Chondrocyte (in vitro differentiated cells): ENCODE results near the gene NRARP. TPM values are rescaled to one million over a fixed set of nuclear protein-coding genes. Genes with fewer than 3 reads are reported as not detected.

Experiments
- DNase-seq: peaks from one replicate; pipeline ENCODE4 v3.0.0; 2021; ENCODE audit warnings: mixed read lengths, low spot score
- H3K27ac Mint-ChIP-seq: one replicate; pipeline ENCODE4 v1.8.0; 2021; ENCODE audit warnings: mild to moderate bottlenecking, moderate library complexity, mixed read lengths; ENCODE audit not compliant: unreplicated experiment
- H3K27me3 Mint-ChIP-seq: 2 replicates; pipeline ENCODE4 v1.8.0; 2021; ENCODE audit warnings: low read depth, mixed read lengths
- H3K36me3 Mint-ChIP-seq: 2 replicates; pipeline ENCODE4 v1.8.0; 2021; ENCODE audit warnings: low read depth, mixed read lengths
- H3K4me1 Mint-ChIP-seq: 2 replicates; pipeline ENCODE4 v1.8.0; 2021; ENCODE audit warnings: low read depth, mild to moderate bottlenecking, mixed read lengths
- H3K4me3 Mint-ChIP-seq: one replicate; pipeline ENCODE4 v1.8.0; 2021; ENCODE audit warnings: mild to moderate bottlenecking, moderate library complexity, mixed read lengths; ENCODE audit not compliant: unreplicated experiment
- H3K9me3 Mint-ChIP-seq: 2 replicates; pipeline ENCODE4 v1.8.0; 2021; ENCODE audit warnings: low read depth, mixed read lengths
- total RNA-seq: library from RNA; stranded (reverse); gene quantifications from 3 replicates; pipeline ENCODE4 v1.2.1, GENCODE V29; 2021
- TF ChIP-seq, protein P1 (sequence below): fragments of 200-600 bp; sonication (generic); IDR thresholded peaks from 2 replicates; pipeline ENCODE4 v1.5.0; 2021; ENCODE audit warnings: antibody characterized with exemption, mild to moderate bottlenecking, moderate library complexity

NRARP gene
- total RNA-seq, 1 donor from 2014 or later: 6.7 TPM

DNA sequence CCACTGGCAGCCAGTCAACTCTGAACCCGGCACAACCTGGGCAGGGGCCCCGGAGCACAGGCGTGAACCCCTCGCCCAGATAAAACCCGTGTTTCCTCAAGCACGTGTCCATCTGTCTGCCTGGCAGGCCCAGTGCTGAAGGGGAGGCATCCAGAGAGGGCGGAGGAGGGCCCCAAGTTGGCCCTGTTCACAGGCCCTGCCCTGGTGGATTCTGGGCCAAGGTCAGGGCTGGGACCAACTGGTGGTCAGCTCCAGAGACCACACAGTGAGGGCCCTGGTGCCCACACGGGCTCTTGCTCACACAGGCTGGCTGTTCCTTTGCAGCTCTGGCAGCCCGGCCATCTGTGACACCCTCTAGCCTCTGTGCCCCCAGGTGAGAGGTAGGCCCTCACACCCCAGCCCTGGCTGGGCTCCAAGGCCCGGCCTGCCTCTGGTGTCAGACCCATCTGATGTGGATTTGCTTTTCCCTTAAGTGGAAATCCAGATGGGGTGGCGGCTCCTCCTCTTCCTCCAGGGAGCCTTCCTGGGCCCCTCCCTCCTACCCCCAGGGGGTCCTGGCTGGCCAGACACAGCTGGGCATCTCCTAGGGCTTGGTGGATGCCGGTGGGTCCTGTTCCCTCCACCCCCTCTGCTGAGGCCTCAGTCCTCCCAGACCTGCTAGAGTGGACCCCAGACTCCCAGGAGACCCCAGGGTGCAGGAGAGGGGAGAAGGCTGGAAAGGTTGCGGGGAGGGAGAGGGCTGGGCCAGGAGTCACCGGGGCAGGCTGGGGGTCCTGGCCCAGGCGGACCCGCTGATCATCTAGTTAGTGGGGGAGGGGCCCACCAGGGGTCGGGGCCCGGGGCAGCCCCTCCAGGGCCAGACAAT lies 51.5 kb downstream of the NRARP start:
- peaks cover 5% of the 10 kb centered on the region for H3K4me1 Mint-ChIP-seq
- TF ChIP-seq, protein P1, sequence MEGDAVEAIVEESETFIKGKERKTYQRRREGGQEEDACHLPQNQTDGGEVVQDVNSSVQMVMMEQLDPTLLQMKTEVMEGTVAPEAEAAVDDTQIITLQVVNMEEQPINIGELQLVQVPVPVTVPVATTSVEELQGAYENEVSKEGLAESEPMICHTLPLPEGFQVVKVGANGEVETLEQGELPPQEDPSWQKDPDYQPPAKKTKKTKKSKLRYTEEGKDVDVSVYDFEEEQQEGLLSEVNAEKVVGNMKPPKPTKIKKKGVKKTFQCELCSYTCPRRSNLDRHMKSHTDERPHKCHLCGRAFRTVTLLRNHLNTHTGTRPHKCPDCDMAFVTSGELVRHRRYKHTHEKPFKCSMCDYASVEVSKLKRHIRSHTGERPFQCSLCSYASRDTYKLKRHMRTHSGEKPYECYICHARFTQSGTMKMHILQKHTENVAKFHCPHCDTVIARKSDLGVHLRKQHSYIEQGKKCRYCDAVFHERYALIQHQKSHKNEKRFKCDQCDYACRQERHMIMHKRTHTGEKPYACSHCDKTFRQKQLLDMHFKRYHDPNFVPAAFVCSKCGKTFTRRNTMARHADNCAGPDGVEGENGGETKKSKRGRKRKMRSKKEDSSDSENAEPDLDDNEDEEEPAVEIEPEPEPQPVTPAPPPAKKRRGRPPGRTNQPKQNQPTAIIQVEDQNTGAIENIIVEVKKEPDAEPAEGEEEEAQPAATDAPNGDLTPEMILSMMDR: no peak
- no peak overlapping the region for H3K4me3 Mint-ChIP-seq
- DNase-seq: no peak
- H3K36me3 Mint-ChIP-seq: no peaks in the 10 kb centered on the region
- H3K27me3 Mint-ChIP-seq: no peaks in the 10 kb centered on the region
- H3K27ac Mint-ChIP-seq: no peak overlapping the region
- no peaks in the 10 kb centered on the region for H3K9me3 Mint-ChIP-seq

Other genes with a start within 250 kb of the NRARP start
- 0.15 TPM in 1 of 3 replicates, not detected in the others for gene ENTPD2, start 248.2 kb downstream of the NRARP start, total RNA-seq
- 0.87 to 3.2 TPM (median 2.5 TPM) in 3 replicates for gene SAPCD2, start 231.7 kb downstream of the NRARP start, total RNA-seq
- gene UAP1L1, start 224.8 kb downstream of the NRARP start, total RNA-seq: 26.1 to 44.0 TPM (median 41.7 TPM) in 3 replicates
- gene MAN1B1, start 215.3 kb downstream of the NRARP start, total RNA-seq: 105 to 117 TPM (median 106 TPM) in 3 replicates
- 54.0 to 85.0 TPM (median 82.2 TPM) in 3 replicates for gene DPP7, start 187.5 kb downstream of the NRARP start, total RNA-seq
- gene GRIN1, start 163.1 kb downstream of the NRARP start, total RNA-seq: 0.07 TPM in 1 of 3 replicates, not detected in the others
- gene LRRC26, start 132.2 kb downstream of the NRARP start, total RNA-seq: not detected in 3 replicates
- not detected in 3 replicates for gene TMEM210, start 130.2 kb downstream of the NRARP start, total RNA-seq
- gene ANAPC2, start 113.7 kb downstream of the NRARP start, total RNA-seq: 40.3 to 62.6 TPM (median 41.0 TPM) in 3 replicates
- 54.5 to 57.8 TPM (median 55.5 TPM) in 3 replicates for gene SSNA1, start 113.6 kb downstream of the NRARP start, total RNA-seq
- 19.5 to 20.0 TPM (median 19.7 TPM) in 3 replicates for gene TPRN, start 101.5 kb downstream of the NRARP start, total RNA-seq
- gene TMEM203, start 96.6 kb downstream of the NRARP start, total RNA-seq: 34.9 to 36.8 TPM (median 36.7 TPM) in 3 replicates
- 10.8 to 17.7 TPM (median 13.2 TPM) in 3 replicates for gene NDOR1, start 96.6 kb downstream of the NRARP start, total RNA-seq
- gene RNF208, start 80.0 kb downstream of the NRARP start, total RNA-seq: 3.3 to 4.4 TPM (median 3.6 TPM) in 3 replicates
- gene CYSRT1, start 77.1 kb downstream of the NRARP start, total RNA-seq: 0.44 to 0.92 TPM (median 0.79 TPM) in 3 replicates
- gene RNF224, start 74.8 kb downstream of the NRARP start, total RNA-seq: 0.22 TPM in 1 of 3 replicates, not detected in the others
- gene SLC34A3, start 71.4 kb downstream of the NRARP start, total RNA-seq: not detected in 3 replicates
- 117 to 155 TPM (median 121 TPM) in 3 replicates for gene TUBB4B, start 61.0 kb downstream of the NRARP start, total RNA-seq
- not detected in 3 replicates for gene STPG3, start 51.0 kb downstream of the NRARP start, total RNA-seq
- 48.0 to 55.1 TPM (median 52.4 TPM) in 3 replicates for gene NELFB, start 46.9 kb downstream of the NRARP start, total RNA-seq
- 0.85 to 3.5 TPM (median 3.4 TPM) in 3 replicates for gene TOR4A, start 24.5 kb downstream of the NRARP start, total RNA-seq
- gene EXD3, start 120.9 kb upstream of the NRARP start, total RNA-seq: 10.7 to 15.7 TPM (median 11.6 TPM) in 3 replicates
- gene NOXA1, start 121.1 kb upstream of the NRARP start, total RNA-seq: 0.97 to 2.5 TPM (median 2.0 TPM) in 3 replicates
- 0.10 TPM in 1 of 3 replicates, not detected in the others for gene ENTPD8, start 139.1 kb upstream of the NRARP start, total RNA-seq
- 81.5 to 86.8 TPM (median 86.1 TPM) in 3 replicates for gene NSMF, start 157.1 kb upstream of the NRARP start, total RNA-seq
- gene PNPLA7, start 248.1 kb upstream of the NRARP start, total RNA-seq: 3.6 to 4.2 TPM (median 4.1 TPM) in 3 replicates
- 50.6 to 55.4 TPM (median 53.5 TPM) in 3 replicates for gene MRPL41, start 249.6 kb upstream of the NRARP start, total RNA-seq